ENCODE measurements around the gene ZNF611. TPM values are rescaled to one million over a fixed set of nuclear protein-coding genes. Genes with fewer than 3 reads are reported as not detected.
"Not testable (repeated sequence)": the region's sequence is repeated elsewhere in the genome, so short reads cannot be mapped to it uniquely, and the experiment has no call there.

Gene ZNF611
- total RNA-seq, 1 donor from 2014 or later: 20.4 TPM

DNA sequence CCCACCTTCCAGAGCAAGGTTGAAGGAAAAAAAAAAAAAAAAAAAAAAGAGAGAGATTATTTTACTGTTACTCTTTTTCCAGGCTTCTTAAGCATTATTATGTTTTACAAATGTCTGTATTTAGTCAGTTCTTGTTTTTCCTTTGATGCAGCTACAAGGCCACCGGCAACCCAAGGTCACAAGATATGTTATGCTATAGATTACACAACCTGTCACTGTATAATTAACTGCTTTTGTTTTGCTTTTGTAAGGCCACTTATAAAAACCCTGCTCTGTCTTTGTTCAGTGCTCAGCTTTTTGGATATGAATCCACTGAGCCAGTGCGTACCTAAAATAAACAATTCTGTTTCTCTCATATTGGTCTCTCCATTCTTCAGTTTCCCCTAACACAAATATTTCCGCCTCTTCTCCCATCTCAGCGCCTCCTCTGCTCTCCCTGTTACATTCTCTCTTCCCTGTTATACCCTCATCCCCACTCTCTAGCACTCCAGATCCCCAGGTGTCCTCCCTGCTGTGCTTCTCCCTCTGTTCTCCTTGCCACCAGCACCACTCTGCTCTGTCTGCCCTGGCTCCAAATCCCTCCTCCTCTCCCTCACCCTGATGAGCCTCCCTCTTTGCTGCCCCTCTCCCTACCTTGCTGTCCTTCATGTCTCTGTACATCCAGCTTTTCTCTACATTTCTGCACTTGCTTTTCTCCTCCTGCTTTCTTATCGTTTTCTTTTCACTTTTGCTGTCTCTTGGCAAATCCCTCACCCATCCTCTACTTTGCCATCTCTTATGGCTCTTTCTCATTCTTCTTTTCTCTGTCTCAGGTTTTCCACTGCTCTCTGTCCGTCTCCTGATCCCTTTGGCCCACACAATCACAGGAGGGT lies 45.7 kb downstream of the ZNF611 start:
- not testable (repeated sequence) for FAIRE-seq; DNase-seq (ENCODE audit: low spot score in 2 of 2)

DNA sequence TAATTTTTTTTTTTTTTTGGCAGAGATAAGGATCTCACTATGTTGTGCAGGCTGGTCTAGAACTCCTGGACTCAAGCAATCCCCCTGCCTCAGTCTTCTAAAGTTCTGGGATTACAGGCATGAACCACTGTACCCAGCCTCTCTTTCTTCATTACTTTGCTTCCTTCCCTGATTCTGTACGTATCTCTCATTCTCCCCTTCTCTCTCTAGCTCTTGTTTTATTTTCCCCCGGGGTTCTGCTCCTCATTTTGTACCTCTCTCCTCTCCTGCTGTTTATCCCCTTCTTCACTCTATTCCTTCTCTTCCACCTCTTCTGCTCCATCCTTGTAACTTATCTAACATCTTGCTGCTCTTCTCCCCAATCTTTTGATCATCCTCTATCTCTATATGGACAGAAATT lies 46.5 kb downstream of the ZNF611 start:
- no peak for DNase-seq (ENCODE audit: low spot score in 2 of 2)
- FAIRE-seq: no peak

GRCh38 chr19:52687684-52688083 lies 47.2 kb downstream of the ZNF611 start:
- FAIRE-seq: no peak
- DNase-seq (ENCODE audit: low spot score in 2 of 2): no peak

GRCh38 chr19:52685811-52686210 lies 49.0 kb downstream of the ZNF611 start:
- FAIRE-seq: no peak
- DNase-seq (ENCODE audit: low spot score in 2 of 2): no peak

GRCh38 chr19:52681216-52681615 lies 53.6 kb downstream of the ZNF611 start:
- FAIRE-seq; DNase-seq (ENCODE audit: low spot score in 2 of 2): not testable (repeated sequence)

DNA sequence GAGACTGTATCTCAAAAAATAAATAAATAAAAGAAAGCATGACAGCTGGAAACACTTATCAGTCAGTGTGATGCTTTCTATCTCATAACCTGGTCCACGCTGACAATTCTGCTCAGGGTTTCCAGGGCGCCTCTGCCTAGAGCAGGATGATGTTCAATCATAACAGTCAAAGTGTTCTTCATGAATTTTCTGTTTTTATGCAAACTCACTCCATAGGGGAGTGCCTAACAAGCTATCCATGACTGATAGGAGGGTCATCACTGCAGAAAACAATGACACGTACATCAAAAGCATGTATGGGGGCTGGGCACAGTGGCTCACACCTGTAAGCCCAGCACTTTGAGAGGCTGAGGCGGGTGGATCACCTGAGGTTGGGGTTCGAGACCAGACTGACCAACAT lies 55.2 kb downstream of the ZNF611 start:
- FAIRE-seq (no peak), DNase-seq (ENCODE audit: low spot score in 2 of 2) (no peak)

- not testable (repeated sequence) for FAIRE-seq
These were observed 59.6 kb downstream of the ZNF611 start for GRCh38 chr19:52675239-52675638.

GRCh38 chr19:52673014-52673413 lies 61.8 kb downstream of the ZNF611 start:
- DNase-seq (ENCODE audit: low spot score in 2 of 2): no peak
- no peak for FAIRE-seq

More at GRCh38 chr19:52675239-52675638, 59.6 kb downstream of the ZNF611 start:
- not testable (repeated sequence) for DNase-seq (ENCODE audit: low spot score in 2 of 2)

DNA sequence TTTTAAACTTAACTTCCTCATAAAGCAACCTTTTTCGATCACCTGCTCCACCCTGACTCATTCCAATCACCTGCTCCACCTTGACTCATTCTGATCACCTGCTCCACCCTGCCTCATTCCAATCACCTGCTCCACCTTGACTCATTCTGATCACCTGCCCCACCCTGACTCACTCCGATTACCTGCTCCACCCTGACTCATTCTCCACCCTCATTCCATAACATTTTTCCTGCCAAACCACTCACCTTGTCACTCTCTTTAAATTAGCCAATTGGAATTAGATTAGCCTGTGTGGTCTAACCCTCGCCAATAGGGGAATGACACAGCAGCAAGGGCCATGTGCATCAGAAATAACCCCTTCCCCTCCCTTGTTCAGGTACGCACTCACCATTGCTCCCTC lies 64.8 kb downstream of the ZNF611 start:
- DNase-seq (ENCODE audit: low spot score in 2 of 2) (no peak), FAIRE-seq (no peak)

- DNase-seq (ENCODE audit: low spot score in 2 of 2) (no peak), FAIRE-seq (no peak)
These were observed 65.3 kb downstream of the ZNF611 start for GRCh38 chr19:52669586-52669985.

DNA sequence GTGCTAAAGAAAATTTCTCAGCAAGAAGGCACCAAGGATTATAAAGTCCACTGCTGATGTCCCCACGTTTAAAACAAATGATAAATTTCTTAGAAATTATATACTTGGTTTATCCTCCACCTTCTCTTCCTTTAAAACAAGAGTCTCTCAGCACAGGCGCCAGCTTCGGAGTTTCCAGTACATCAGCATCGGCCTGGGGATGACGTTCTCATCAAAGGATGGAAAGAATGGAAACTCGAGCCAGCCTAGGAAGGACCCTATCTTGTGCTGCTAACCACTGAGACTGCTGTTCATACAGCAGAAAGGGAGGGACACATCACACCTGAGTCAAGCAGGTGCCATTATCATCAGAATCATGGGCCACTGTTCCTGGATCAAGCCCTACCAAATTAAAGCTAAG lies 66.9 kb downstream of the ZNF611 start:
- FAIRE-seq: no peak
- DNase-seq (ENCODE audit: low spot score in 2 of 2): no peak

DNA sequence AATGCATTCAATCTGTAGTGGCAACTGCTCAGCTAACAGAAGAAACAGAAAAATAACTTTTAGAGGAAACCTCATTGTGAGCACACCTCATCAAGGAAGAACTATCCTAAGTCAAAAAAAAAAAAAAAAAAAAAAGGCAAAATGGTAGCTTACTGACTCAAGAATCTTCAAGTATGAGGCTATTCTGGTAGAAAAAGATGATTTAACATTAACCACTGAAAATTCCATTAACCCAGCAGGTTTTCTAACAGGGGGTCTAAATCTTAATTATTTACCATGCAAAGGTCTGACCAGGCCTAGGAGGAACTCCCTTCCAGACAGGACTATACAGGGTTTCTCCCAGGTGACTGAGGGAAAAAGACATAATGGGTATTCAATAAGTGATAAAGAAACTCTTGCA lies 68.3 kb downstream of the ZNF611 start:
- DNase-seq (ENCODE audit: low spot score in 2 of 2) (no peak), FAIRE-seq (no peak)

DNA sequence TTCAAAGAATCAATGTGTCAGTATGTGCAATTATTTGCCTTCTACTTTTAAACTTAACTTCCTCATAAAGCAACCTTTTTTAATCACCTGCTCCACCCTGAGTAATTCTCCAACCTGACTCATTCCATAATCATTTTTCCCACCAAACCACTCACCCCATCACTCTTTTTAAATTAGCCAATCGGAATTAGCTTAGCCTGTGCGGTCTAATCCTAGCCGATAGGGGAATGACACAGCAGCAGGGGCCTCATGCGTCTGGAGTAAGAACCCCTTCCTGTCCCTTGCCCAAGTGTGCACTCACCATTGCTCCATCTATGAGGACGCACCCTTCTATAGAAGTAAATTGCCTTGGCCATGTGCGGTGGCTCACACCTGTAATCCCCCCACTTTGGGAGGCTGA lies 69.3 kb downstream of the ZNF611 start:
- no peak for FAIRE-seq
- DNase-seq (ENCODE audit: low spot score in 2 of 2): no peak

DNA sequence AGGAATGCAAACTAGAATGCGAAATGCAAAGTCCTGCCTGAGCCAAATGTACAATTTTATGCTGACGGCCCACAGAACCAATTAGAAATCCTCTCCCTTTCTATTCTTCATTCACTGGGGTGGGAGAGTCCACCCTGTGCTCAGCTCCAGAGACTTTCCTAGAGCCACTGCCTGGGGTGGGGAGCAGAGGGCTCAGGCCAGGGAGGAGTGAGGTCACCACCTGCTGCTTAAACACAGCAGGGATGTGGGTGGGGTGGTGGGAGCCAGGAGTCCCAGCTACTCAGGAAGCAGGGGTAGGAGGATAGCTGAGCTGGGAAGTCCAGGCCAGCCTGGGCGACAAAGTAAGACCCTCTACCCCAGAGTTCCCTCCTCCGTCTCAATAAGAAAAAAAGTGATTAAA lies 69.8 kb downstream of the ZNF611 start:
- no peak for FAIRE-seq
- no peak for DNase-seq (ENCODE audit: low spot score in 2 of 2)

DNA sequence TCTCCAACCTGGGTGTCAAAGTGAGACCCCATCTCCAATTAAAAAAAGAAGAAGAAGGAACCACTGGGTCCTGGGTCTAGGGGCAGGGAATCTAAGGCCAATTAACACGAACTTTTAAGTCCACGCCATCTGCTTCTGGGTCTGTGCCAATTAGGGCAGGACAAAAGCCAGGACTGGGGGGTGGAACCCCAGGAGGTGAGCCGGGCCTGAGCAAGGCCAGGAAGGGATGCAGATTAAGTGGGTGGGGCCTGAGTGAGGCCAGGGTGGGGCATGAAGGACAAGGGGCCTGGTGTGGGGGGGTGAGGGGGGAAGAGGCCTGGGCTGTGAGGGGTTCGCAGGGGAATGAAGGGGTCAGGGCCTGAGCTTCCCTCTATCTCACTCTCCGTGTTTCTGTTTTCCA lies 70.4 kb downstream of the ZNF611 start:
- FAIRE-seq (no peak), DNase-seq (ENCODE audit: low spot score in 2 of 2) (no peak)

- DNase-seq (ENCODE audit: low spot score in 2 of 2) (no peak), FAIRE-seq (no peak)
These were observed 72.2 kb downstream of the ZNF611 start for GRCh38 chr19:52662631-52663030.

- FAIRE-seq (no peak), DNase-seq (ENCODE audit: low spot score in 2 of 2) (no peak)
These were observed 73.9 kb downstream of the ZNF611 start for GRCh38 chr19:52660981-52661380.

- DNase-seq (ENCODE audit: low spot score in 2 of 2): no peak
- FAIRE-seq: no peak
These were observed 75.8 kb downstream of the ZNF611 start for GRCh38 chr19:52659013-52659412.

- no peak for FAIRE-seq
- DNase-seq (ENCODE audit: low spot score in 2 of 2): no peak
These were observed 76.2 kb downstream of the ZNF611 start for GRCh38 chr19:52658595-52658994.

DNA sequence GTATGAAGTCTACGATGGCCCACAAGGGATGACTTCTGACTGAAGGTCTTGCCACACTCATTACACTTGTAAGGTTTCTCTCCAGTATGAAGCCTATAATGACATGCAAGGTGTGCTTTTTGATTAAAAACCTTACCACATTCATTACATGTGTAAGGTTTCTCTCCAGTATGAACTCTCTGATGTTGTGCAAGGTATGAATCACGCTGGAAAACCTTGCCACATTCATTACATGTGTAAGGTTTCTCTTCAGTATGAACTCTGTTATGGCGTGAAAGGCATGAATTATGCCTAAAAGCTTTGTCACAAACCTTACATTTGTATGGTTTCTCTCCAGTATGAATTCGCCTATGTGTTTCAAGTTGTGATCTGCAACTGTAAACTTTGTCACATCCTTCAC lies 81.7 kb downstream of the ZNF611 start:
- FAIRE-seq: no peak
- no peak for DNase-seq (ENCODE audit: low spot score in 2 of 2)

Data from frontal cortex (tissue), 4 donors.